Activated CD4-positive, alpha-beta T cell treated with anti-CD3 and anti-CD28 coated beads for 48 hours (primary cell): Measurements from ENCODE around the gene RNU6-9.

ENCODE experiments used
- DNase-seq: peaks from one replicate; pipeline ENCODE4 v3.0.0-alpha.2; 2020

Gene RNU6-9

GRCh38 chr19:919199-920050 lies 26.1 kb downstream of the RNU6-9 start:
- DNase-seq, result peak; percentile 72

- DNase-seq, result peak; percentile 77
These were observed 27.0 kb downstream of the RNU6-9 start for GRCh38 chr19:920051-920864.

- peak; percentile 78 for DNase-seq
These were observed 31.3 kb downstream of the RNU6-9 start for GRCh38 chr19:924553-925086.

GRCh38 chr19:925087-925525 lies 31.8 kb downstream of the RNU6-9 start:
- no peak for DNase-seq

GRCh38 chr19:925526-926322 lies 32.4 kb downstream of the RNU6-9 start, which contains the start of gene ARID3A:
Gene ARID3A (plus strand): TSS chr19:926035. CDS start chr19:929529, 3,494 bp downstream.
- peak; percentile 82 for DNase-seq

GRCh38 chr19:926323-926588 lies 33.0 kb downstream of the RNU6-9 start:
- DNase-seq, result no peak

GRCh38 chr19:926589-927350 lies 33.5 kb downstream of the RNU6-9 start:
- peak; percentile 78 for DNase-seq

- DNase-seq, result no peak
These were observed 34.1 kb downstream of the RNU6-9 start for GRCh38 chr19:927351-927779.

- no peak for DNase-seq
These were observed 34.6 kb downstream of the RNU6-9 start for GRCh38 chr19:927780-928401.

GRCh38 chr19:928471-929202 lies 35.4 kb downstream of the RNU6-9 start:
- DNase-seq, result no peak

- DNase-seq, result no peak
These were observed 36.1 kb downstream of the RNU6-9 start for GRCh38 chr19:929203-929890.

GRCh38 chr19:929891-930258 lies 36.6 kb downstream of the RNU6-9 start:
- no peak for DNase-seq

GRCh38 chr19:931860-932647 lies 38.8 kb downstream of the RNU6-9 start:
- DNase-seq, result no peak

- peak; percentile 32 for DNase-seq
These were observed 39.6 kb downstream of the RNU6-9 start for GRCh38 chr19:932648-933552.

- no peak for DNase-seq
These were observed 40.2 kb downstream of the RNU6-9 start for GRCh38 chr19:933553-933882.

GRCh38 chr19:934197-934840 lies 41.0 kb downstream of the RNU6-9 start:
- DNase-seq, result no peak

- DNase-seq, result no peak
These were observed 41.7 kb downstream of the RNU6-9 start for GRCh38 chr19:934865-935479.

GRCh38 chr19:936175-936546 lies 42.9 kb downstream of the RNU6-9 start:
- no peak for DNase-seq
